HG03135 (cell line): ENCODE measurements around the gene SNTG2.
A peak's percentile ranks its signal among the peaks of the same experiment; 100 is the strongest.

ENCODE experiments used
- ATAC-seq: cut with Tn5 transposase; IDR thresholded peaks from one replicate; pipeline ENCODE4 v1.9.1; 2021; ENCODE audit warnings: mild to moderate bottlenecking, moderate library complexity; ENCODE audit not compliant: unreplicated experiment

SNTG2 gene

GRCh38 chr2:987789-988188, 37.1 kb downstream of the SNTG2 start:
- ATAC-seq, result no peak

DNA sequence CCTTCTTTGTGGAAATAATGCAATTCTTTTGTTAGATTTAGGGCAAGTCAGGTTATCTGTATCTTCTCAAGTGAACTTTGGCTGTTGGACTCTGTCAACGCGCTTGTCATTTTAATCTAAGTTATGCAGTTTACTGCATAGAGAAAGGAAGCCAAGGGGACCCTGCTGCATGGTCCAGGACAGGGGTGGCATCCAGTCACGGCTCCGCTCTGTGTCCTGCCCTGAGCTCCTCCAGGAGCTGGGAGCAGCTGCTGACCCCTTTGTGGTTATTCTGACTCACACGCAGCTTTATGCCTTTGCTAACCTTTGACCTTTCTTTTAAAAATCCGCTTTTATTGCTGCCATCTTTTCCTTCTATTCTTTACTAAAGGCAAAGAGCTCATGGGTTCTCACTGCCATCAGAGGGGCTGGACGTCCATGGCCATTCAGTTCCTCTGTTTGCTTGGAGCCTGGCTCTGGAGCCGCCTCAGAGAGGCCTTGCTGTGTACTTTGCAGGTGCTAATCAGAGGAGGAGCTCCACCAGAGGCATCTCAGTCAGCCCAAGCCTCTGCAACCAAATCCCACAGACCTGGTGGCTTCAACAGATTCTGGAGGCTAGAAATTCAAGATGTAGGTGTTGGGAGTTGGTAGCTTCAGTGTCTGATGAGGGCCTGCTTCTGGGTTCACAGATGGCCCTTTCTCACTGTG, 39.3 kb downstream of the SNTG2 start:
- no peak for ATAC-seq

DNA sequence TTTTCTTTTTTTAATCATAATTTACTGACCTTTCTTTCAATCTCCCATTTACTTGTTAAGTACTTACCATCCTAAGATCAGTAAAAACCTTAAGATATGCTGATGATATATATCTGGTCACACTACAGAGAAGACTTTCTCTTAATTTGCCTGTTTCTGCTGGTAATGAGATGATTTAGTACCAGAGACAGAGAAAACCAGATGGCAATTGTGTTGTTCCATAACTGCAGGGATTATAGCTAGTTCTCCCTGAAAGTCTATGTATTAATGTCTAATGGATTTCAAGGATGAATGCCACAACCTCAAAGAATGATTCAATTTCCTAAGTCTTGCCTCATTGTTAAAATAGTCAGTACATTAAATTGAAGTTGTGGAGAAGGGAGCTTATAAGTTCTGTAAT, 40.3 kb downstream of the SNTG2 start:
- ATAC-seq, result no peak

GRCh38 chr2:1002350-1002749, 51.7 kb downstream of the SNTG2 start:
- ATAC-seq, result no peak

- ATAC-seq, result no peak
These were observed 53.7 kb downstream of the SNTG2 start for GRCh38 chr2:1004398-1004797.

GRCh38 chr2:1010415-1010930, 59.8 kb downstream of the SNTG2 start:
- no peak for ATAC-seq

DNA sequence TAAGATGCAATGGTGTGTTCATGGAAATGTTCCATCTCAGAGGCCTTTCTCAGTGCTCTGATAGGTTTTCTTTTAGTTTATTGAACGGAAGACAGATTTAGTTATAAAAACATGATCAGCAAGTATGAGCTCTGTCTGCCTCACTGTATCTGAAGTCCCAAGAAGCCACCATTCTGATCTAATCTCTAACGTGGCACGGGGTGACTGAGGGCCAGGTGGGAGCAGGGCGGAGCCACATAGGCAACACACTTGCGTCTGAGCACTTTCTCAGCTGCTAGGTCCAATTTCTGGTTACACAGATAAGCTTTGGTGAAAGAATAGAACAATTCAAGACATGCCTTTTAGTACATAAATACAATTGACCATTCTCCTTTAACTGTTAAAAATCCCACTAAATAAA, 60.4 kb downstream of the SNTG2 start:
- ATAC-seq, result no peak

DNA sequence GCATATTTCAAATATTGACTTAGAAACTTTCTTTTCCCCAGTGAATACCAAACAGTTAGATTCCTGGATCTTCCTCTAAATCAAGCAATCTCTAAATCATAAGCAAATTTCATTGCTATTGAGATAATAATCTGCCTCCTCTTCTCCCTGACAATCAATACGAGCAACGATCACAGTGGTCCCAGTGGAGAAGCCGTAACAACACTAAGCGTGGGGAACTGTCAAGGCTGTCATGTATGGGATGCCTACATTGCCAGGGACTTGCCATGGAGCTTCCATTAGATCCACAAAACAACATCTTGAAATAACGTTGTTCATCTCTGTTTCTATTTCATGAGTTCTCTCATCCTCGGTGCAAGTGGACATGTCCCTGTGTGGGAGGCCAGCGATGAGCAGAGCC, 61.3 kb downstream of the SNTG2 start:
- no peak for ATAC-seq

DNA sequence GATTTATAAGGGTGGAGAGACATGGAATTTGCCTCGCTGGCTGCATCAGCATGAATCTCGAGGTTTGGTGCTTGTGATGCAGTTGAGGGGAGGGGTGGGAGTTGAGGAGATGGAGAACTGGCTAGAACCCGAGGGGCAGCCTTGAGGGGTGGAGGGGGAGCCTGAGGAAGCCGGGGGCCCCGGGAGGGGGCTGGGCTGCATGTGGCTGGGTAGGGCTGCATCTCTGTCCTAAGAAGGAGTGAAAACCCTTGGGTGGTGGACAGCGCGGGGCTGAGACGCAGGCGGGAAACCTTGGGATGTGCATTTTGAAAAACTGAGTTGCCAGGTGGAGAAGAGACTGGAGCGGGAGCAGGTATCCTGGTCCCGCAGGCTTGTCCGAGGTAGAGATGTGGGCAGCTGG, 64.2 kb downstream of the SNTG2 start:
- ATAC-seq, result no peak

DNA sequence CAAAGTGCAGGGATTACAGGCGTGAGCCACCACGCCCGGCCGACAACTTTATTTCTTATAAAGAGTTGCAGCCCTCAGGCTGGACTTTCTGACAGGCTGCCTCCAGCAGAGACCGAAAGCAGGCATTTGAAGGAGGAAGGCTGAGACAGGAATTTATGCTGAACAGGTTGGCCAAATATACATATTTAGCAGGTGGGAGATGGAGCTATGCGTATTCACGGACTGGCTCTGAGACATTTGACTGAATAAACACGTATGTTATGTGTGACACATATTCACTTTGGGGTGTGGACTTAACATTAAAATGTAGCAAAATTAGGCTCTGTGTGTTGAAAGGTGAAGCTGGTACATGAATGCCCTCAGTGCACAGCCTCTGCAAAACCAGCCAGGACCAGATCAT, 65.9 kb downstream of the SNTG2 start:
- no peak for ATAC-seq

- ATAC-seq, result no peak
These were observed 67.2 kb downstream of the SNTG2 start for GRCh38 chr2:1017827-1018226.

DNA sequence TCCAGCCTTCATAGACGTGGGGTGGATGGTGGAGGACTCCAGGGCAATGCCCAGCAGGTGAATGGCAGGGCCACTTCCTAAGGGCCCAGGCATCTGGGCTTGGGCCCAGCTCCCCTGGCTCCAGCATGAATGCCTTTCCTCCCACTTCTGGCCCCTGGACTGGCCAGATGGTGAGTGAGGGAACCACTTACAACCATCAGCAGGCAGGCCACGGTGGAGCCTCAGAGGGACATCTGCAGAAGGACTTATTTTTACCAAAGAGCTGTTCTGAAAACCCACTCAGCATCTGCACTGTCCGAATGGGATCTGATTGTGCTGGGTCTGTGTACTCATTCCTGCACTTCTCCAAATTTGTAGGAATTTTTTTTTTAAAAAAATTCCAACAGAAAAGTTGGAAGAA, 69.6 kb downstream of the SNTG2 start:
- ATAC-seq, result no peak

DNA sequence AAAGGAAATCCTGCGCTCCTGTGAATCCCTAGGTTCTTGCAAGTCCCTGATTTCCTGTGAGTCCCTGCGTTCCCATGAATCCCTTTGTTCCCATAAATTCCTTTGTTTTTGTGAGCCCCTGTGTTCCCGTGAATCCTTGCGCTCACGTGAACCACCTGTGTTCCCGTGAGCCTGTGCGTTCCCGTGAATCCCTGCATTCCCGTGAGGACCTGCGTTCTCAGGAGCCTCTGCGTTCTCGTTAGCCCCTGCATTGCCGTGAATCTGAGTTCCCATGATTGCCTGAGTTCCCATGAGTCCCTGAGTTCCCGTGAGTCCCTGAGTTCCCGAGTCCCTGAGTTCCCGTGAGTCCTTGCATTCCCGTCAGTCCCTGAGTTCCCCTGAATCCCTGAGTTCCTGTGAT, 71.5 kb downstream of the SNTG2 start:
- ATAC-seq, result no peak

- no peak for ATAC-seq
These were observed 74.3 kb downstream of the SNTG2 start for GRCh38 chr2:1024981-1025380.

- ATAC-seq, result no peak
These were observed 75.5 kb downstream of the SNTG2 start for GRCh38 chr2:1026141-1026540.

DNA sequence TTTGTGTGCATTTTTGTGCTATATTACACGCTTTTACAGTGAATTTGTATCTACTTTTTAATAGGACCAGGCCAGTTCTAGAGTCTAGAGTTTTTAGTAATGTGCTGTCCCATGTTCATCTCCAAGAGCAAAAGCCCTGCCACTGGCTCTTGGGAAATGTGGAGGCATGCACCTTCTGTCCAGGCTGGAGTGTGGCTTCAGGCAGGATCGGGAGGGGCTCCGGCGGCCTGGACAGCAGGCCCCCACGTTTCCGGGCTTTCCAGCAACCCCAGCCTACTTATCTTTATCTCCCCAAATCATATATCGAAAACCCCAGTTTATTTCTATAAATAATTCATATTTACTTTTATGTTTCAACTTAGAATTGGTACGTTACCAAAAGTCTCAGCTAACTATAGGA, 78.2 kb downstream of the SNTG2 start:
- ATAC-seq, result no peak

DNA sequence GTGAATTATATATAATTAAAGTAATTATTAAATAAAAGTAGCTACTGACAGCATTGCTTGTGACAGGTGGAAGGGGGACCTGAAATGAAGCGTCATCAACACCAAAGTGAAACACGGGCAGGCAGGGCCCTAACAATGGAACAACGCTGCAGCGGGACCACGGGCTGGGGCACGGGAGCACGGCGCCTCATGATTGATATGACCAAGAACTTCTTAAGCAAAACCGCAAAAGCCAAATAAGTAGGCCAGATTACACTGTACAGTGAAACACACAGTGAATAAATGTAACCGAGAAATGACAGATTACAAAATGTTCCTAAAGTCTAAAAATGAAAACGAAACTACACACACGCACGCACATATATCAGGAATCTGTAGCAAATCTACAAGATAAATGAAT, 81.4 kb downstream of the SNTG2 start:
- no peak for ATAC-seq

- no peak for ATAC-seq
These were observed 82.4 kb downstream of the SNTG2 start for GRCh38 chr2:1033069-1033468.

DNA sequence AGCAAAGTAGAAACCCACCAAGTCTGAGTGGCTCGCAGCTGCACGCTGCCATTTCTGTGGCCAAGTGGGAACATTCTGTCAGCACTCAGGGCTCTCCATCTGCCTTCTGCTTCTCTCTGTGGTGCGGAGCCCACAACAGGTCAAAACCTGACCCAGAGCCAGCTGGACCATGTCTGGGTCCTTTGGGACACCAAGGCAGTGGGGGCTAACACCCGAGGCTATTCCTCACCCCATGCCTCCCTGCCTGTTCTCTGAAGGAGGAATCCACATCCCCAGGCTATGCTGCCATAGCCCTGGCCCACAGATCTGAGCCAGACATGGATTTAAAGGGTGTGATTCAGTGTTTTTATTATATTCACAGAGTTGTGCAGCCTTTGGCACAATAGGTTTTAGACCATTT, 86.4 kb downstream of the SNTG2 start:
- no peak for ATAC-seq

DNA sequence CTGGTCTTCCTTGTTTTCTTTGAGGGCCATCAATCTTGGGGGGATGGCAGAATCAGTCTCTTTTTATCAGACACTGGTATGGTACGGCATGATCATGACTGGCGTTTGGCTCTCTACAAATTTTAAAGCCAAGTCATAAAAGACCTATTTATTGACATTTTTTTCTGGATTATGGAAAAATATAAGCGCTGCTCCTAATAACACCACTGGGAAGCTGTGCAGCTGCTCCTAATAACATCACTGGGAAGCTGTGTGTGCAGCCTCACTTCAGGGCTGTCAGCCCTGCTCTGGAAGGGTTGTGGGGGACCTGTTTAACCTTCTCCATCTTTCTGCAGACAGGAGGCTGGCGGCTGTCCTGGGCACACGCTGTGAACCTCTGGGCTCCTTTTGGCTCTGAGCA, 88.9 kb downstream of the SNTG2 start:
- ATAC-seq, result no peak

DNA sequence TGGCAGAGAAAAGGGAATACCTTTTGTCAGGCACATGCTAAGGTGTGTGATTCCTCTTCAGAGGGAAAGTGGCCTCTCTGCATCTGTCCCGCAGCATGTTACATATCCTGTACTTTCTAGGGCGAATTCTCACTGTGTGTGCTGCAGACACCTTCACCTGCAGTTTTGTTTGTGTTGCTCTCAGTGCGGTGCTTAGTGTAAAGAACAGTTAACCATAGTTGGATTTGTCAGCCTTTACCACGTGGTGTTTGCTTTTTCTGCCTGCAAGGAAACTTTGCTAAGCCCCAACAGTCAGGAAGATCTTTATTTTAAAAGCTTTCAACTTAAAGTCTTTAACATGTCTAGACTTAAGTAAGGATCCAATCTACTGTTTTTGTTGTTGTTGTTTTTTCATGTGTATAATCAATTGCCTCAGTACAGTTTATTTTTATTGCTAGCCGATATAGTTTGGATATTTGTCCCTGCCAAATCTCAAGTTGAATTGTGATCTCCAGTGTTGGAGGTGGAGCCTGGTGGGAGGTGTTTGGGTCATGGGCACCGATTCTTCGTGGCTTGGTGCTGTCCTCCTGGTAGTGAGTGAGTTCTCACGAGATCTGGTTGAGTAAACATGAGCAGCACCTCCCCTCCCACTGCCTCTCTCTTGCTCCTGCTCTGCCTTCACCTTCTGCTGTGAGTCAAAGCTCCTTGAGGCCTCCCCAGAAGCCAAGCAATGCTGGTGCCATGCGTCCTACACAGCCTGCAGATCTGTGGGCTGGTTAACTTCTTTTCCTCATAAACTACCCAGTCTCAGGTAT, 90.6 kb downstream of the SNTG2 start:
- no peak for ATAC-seq

DNA sequence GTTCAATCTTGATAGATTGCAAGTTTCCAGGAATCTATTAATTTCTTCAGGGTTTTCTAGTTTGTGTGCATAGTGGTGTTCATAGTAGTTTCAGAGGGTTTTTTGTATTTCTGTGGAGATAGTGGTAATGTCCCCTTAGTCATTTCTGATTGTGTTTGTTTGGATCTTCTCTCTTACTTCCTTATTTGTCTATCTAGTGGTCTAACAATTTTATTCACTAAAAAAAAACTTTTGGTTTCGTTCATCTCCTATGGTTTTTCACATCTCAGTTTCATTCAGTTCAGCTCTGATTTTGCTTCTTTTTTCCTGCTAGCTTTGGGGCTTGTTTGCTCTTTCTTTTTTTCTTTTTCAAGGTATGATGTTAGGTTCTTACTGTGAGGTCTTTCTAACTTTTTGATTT, 94.5 kb downstream of the SNTG2 start:
- peak; percentile 58 for ATAC-seq
